Mucosa of stomach (tissue), 1 donor: ENCODE data around the gene BHLHE40.
"Not testable (repeated sequence)": the region's sequence is repeated elsewhere in the genome, so short reads cannot be mapped to it uniquely, and the experiment has no call there.

ENCODE experiments used
- H3K27me3 ChIP-seq: one replicate; pipeline ENCODE4 v1.7.0; 2013; ENCODE audit warnings: mild to moderate bottlenecking, low read length; ENCODE audit not compliant: control insufficient read depth, insufficient read depth
- H3K36me3 ChIP-seq: one replicate; pipeline ENCODE4 v1.7.0; 2013; ENCODE audit warnings: low read length; ENCODE audit not compliant: control insufficient read depth, insufficient read depth
- H3K4me1 ChIP-seq: one replicate; pipeline ENCODE4 v1.7.0; 2013; ENCODE audit warnings: mild to moderate bottlenecking, low read length; ENCODE audit not compliant: control insufficient read depth, insufficient read depth
- H3K4me3 ChIP-seq: one replicate; pipeline ENCODE4 v1.7.0; 2013; ENCODE audit warnings: low read length
- H3K9ac ChIP-seq: one replicate; pipeline ENCODE4 v1.7.0; 2013; ENCODE audit warnings: mild to moderate bottlenecking, low read length, moderate library complexity
- H3K9me3 ChIP-seq: one replicate; pipeline ENCODE4 v1.7.0; 2013; ENCODE audit warnings: mild to moderate bottlenecking, low read length, moderate library complexity; ENCODE audit not compliant: control insufficient read depth
- donor health status: Pancreatic carcinoma.

BHLHE40 gene

GRCh38 chr3:4966006-4966405 is 13.2 kb upstream of the BHLHE40 start:
- H3K27me3 ChIP-seq, H3K4me3 ChIP-seq, H3K9me3 ChIP-seq, H3K36me3 ChIP-seq, H3K4me1 ChIP-seq, H3K9ac ChIP-seq: not testable (repeated sequence)

GRCh38 chr3:4967683-4968082 is 11.6 kb upstream of the BHLHE40 start:
- not testable (repeated sequence) for H3K36me3 ChIP-seq, H3K9ac ChIP-seq, H3K4me3 ChIP-seq, H3K4me1 ChIP-seq, H3K9me3 ChIP-seq, H3K27me3 ChIP-seq

GRCh38 chr3:4971437-4971836 is 7.8 kb upstream of the BHLHE40 start:
- H3K4me3 ChIP-seq, H3K9me3 ChIP-seq, H3K27me3 ChIP-seq, H3K36me3 ChIP-seq, H3K9ac ChIP-seq, H3K4me1 ChIP-seq: not testable (repeated sequence)

- H3K4me1 ChIP-seq, result peaks cover 10% of the 10 kb centered on the region
- no peak overlapping the region for H3K4me3 ChIP-seq
- H3K27me3 ChIP-seq, result no peaks in the 10 kb centered on the region
- H3K36me3 ChIP-seq, result no peaks in the 10 kb centered on the region
- no peaks in the 10 kb centered on the region for H3K9me3 ChIP-seq
- no peak overlapping the region for H3K9ac ChIP-seq
Observed at GRCh38 chr3:4971838-4972237, 7.4 kb upstream of the BHLHE40 start.

DNA sequence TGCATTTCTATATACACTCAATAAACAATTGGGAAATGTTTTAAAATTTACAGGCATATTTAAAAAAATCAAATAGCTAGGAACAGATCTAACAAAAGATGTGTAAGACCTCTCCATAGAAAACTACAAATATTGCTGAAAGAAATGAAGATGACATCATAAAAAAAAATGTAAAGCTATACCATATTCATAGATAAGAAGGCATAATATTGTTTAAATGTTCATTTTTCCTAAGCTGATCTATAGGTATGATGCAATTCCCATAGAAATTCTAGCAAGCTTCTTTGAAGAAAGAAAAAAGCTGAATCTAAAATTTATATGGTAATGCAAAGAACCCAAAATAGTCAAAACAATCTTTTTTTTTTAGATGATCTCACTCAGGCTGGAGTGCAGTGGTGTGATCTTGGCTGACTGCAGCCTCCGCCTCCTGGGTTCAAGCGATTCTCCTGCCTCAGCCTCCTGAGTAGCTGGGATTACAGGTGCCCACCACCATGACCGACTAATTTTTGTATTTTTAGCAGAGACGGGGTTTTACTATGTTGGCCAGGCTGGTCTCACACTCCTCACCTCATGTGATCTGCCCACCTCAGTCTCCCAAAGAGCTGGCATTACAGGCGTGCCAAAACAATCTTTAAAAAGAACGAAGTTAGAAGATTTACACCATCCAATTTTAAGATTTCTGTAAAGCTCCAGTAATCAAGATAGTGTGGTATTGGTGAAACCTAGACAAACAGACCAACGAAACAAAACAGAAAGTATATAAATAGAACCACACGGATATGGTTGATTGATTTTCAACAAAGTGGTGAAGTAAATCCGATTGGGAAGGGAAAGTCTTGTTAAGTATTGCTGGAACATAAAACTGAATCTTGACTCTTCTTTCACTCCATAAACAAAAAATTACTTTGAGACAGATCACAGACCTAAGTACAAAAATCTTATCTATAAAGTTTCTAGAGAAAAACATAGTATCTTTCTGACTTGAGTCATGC is 6.3 kb upstream of the BHLHE40 start:
- Histone ChIP-seq H3K4me3 (no peak overlapping the region), H3K4me1 (peaks cover 21% of the 10 kb centered on the region), H3K27me3 (no peaks in the 10 kb centered on the region), H3K9ac (peak overlapping the region; percentile 10), H3K36me3 (no peaks in the 10 kb centered on the region), H3K9me3 (no peaks in the 10 kb centered on the region)

DNA sequence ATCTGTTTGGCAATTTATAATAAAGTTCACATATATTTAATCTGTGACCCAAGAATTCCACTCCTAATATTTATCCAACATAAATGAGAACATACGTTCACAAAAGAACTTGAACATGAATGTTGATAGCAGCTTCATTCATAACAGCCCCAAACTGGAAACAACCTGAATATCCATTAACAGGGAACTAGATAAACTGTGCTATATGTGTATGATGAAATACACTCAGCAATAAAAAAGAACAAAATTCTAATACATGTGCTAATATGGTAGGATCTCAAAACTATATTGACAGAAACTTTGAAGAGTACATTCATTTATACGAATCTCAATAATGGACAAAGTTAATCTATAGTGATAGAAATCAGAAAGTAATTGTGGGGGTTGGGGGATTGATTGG is 5.1 kb upstream of the BHLHE40 start:
- H3K27me3 ChIP-seq, result no peaks in the 10 kb centered on the region
- peaks cover 23% of the 10 kb centered on the region for H3K4me1 ChIP-seq
- H3K4me3 ChIP-seq, result no peak overlapping the region
- no peaks in the 10 kb centered on the region for H3K9me3 ChIP-seq
- H3K9ac ChIP-seq, result no peak overlapping the region
- no peaks in the 10 kb centered on the region for H3K36me3 ChIP-seq

GRCh38 chr3:4976109-4976508 is 3.1 kb upstream of the BHLHE40 start:
- H3K27me3 ChIP-seq, result no peaks in the 10 kb centered on the region
- no peaks in the 10 kb centered on the region for H3K9me3 ChIP-seq
- H3K36me3 ChIP-seq, result no peaks in the 10 kb centered on the region
- H3K4me3 ChIP-seq, result no peak overlapping the region
- peaks cover 23% of the 10 kb centered on the region for H3K4me1 ChIP-seq
- peak overlapping the region; percentile 97 for H3K9ac ChIP-seq

DNA sequence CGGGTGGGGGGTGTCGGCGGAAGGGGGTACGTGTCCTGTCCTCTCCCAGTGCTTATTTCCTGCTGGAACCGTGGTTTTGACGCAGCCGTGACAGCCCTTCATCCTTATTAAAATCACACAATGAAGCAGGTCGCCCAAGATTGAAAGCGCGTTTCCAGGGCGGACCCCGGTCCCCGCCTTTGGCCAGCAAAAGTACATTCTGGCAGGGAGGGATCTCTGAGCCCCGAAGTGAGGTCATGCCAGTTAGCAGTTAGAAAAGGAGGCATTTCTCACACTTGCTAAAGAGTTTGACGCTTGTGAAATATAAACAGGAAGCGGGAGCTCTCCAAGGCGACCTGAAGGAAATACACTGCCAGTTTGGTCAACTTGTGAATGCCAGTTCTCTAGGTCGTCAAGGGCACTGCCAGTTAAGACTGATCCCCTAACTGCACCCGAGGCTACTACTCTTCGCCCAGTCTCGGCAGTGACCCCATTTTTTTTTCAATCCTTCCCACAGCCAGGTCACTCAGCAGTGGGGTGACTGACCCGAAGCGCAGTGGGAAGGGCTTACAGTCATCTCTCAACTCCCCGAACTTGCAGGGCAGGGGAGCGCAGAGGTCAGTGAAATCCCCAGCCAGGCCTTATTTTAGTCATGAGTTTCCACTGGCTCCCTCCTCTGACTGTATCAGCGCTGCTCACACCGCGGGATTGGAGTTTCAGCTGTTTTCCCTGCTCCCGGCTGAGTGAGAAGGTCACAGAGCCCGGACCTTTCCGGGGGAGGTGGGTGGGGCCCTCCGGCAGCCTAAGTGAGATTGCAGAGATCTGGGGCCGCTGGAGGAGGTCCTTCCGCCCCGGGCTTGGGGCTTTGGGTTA is 2.0 kb upstream of the BHLHE40 start:
- H3K4me3 ChIP-seq, result peak overlapping the region; percentile 86
- peaks cover 23% of the 10 kb centered on the region for H3K4me1 ChIP-seq
- H3K27me3 ChIP-seq, result no peaks in the 10 kb centered on the region
- no peaks in the 10 kb centered on the region for H3K36me3 ChIP-seq
- peak overlapping the region; percentile 97 for H3K9ac ChIP-seq
- no peaks in the 10 kb centered on the region for H3K9me3 ChIP-seq

GRCh38 chr3:4977853-4978203 is 1.4 kb upstream of the BHLHE40 start:
- Histone ChIP-seq H3K9ac (peak overlapping the region; percentile 97), H3K4me1 (peaks cover 25% of the 10 kb centered on the region), H3K9me3 (no peaks in the 10 kb centered on the region), H3K27me3 (no peaks in the 10 kb centered on the region), H3K36me3 (peaks cover 1% of the 10 kb centered on the region), H3K4me3 (peak overlapping the region; percentile 86)

DNA sequence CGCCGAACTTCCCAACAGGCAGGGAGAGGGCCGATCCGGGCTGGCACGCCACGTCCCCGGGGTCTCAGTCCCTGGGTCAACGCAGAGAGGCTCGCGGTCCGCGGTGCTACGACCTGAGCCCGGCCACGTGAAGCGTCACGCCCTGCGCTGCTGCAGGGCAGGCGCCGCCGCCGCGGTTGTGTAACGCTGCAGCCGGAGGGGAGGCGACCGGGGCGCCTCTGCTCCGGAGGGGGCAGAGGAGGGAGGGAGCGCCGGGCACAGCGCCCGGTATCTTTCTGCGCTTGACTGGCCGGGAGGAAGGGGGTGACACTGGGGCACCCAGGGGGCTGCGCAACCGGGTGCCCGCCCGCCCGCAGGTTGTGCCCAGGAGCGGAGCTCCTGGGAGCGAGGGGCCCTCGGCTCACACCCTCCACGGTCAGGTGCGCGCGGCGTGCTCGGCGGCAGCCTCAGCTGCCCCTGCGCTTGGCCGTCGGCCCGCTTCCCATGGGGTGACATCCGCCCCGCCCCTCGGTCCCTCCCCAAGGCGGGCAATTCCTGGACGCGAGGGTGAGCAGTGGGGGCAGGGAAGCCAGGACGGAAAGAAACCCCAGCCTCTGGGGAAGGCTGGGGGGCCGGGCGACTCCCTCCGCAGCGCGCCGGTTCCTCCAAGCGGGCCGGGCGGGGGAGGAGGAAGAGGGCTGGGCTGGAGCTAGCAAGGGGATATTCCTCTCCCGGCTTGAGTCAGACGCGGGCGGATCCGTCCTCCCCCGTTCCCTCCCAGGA is 852 bp upstream of the BHLHE40 start:
- H3K36me3 ChIP-seq, result peaks cover 7% of the 10 kb centered on the region
- no peaks in the 10 kb centered on the region for H3K27me3 ChIP-seq
- no peaks in the 10 kb centered on the region for H3K9me3 ChIP-seq
- peaks cover 31% of the 10 kb centered on the region for H3K4me1 ChIP-seq
- peak overlapping the region; percentile 97 for H3K9ac ChIP-seq
- H3K4me3 ChIP-seq, result peak overlapping the region; percentile 86

- Histone ChIP-seq H3K9me3 (no peaks in the 10 kb centered on the region), H3K4me1 (peaks cover 37% of the 10 kb centered on the region), H3K36me3 (peaks cover 13% of the 10 kb centered on the region), H3K4me3 (no peak overlapping the region), H3K9ac (peak overlapping the region; percentile 99), H3K27me3 (no peaks in the 10 kb centered on the region)
Observed at GRCh38 chr3:4978966-4979427, 240 bp upstream of the BHLHE40 start.
